Activated T-cell treated with anti-CD3 and anti-CD28 coated beads for 48 hours (primary cell): ENCODE results near the gene YJU2.
A peak's percentile ranks its signal among the peaks of the same experiment; 100 is the strongest.
"Not testable (repeated sequence)": the region's sequence is repeated elsewhere in the genome, so short reads cannot be mapped to it uniquely, and the experiment has no call there.

Experiments used
- DNase-seq: peaks from one replicate; pipeline ENCODE4 v3.0.0-alpha.2; 2020; ENCODE audit warnings: low read depth

YJU2 gene

DNA sequence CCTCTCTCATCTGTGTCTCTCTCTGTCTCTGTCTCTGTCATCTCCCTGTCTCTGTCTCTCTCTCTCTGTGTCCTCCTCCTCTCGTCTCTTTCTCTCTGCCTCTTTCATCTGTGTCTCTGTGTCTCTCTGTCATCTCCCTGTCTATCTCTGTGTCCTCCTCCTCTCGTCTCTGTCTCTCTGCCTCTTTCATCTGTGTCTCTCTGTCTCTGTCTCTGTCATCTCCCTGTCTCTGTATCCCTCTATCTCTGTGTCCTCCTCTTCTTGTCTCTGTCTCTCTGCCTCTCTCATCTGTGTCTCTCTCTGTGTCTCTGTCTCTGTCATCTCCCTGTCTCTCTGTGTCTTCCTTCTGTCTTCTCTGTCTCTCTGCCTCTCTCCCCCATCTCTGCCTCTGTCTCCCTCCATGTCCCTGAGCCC lies 18.1 kb upstream of the YJU2 start:
- no peak for DNase-seq

GRCh38 chr19:4229179-4229931 lies 17.5 kb upstream of the YJU2 start, which contains the start of gene EBI3:
Gene EBI3 (plus strand): TSS chr19:4229523. CDS start chr19:4229551, 28 bp downstream.
- DNase-seq = peak; percentile 54

DNA sequence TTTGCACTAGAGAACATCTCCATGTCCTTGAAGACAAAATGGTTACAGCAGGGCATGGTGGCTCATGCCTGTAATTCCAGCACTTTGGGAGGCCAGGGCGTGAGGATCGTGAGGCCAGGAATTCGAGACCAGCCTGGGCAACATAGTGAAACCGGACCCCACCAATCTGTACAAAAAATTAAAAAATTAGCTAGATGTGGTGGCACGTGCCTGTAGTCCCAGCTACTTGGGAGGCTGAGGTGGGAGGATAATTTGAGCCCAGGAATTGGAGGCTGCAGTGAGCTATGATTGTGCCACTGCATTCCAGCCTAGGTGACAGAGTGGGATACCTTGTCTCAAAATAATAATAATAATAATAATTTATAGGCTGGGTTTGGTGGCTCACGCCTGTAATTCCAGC lies 16.6 kb upstream of the YJU2 start:
- not testable (repeated sequence) for DNase-seq

GRCh38 chr19:4231521-4231920 lies 15.4 kb upstream of the YJU2 start:
- not testable (repeated sequence) for DNase-seq

GRCh38 chr19:4232139-4232538 lies 14.7 kb upstream of the YJU2 start:
- DNase-seq = not testable (repeated sequence)

DNA sequence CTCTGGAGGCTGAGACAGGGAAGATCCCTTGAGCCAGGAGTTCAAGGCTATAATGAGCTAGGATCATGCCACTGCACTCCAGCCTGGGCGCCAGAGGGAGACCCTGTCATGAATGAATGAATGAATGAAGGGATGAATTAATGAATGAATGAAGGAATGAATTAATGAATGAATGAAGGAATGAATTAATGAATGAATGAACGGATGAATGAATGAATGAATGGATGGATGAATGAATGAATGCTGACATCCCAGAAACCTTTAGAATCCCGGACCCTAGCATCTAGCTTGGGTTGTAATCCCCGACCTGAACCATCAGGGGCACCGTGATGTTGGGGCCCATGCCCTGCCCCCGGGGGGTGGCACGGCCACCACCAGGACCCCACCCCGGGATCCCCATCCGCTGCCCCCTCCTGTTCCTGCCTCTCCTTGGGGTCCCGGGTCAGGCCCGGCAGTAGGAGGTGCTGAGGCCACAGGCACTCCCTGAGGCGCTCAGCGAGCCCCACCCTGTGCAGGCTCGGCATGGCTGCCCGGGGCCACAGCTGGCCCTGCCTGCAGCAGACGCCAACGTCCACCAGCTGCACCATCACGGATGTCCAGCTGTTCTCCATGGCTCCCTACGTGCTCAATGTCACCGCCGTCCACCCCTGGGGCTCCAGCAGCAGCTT lies 14.1 kb upstream of the YJU2 start:
- DNase-seq = no peak

DNA sequence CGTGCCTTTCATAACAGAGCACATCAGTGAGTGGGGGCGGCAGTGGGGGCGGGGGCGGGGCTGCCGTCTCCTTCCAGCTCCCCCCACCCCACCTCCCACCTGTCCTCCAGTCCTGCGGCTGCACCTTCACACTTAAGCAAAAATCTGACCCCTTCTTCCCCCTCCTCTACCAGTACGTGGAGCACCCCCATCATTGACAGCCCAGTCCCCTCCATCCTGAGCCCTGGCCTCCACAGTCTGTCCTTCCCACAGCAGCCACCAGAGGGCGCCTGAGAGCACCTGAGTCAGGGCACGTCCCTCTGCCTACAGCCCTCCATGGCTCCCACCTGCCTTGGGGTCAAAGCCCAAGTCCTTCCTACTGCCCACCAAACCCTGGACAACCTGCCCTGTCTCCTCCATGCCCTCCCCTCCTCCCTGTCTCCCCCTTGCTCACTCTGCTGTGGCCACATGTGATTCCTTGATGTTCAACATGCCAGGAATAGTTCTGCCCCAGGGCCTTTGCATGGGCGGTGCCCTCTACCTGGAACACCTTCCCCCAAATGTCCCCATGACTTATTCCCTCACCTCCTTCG lies 13.5 kb upstream of the YJU2 start:
- peak; percentile 74 for DNase-seq

GRCh38 chr19:4234142-4234861 lies 12.6 kb upstream of the YJU2 start:
- DNase-seq = no peak

DNA sequence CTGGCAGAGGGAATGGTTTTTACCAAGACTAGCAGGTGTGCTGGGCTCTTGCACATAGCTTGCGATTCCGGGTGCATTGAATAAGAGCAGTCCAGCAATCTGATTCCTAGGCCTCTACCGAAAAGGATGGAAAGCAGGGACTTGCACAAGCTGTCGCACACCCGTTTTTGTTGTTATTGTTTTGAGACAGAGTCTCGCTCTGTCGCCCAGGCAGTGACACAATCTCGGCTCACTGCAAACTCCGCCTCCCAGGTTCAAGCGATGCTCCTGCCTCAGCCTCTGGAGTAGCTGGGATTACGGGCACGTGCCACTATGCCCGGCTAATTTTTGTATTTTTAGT lies 12.0 kb upstream of the YJU2 start:
- no peak for DNase-seq

DNA sequence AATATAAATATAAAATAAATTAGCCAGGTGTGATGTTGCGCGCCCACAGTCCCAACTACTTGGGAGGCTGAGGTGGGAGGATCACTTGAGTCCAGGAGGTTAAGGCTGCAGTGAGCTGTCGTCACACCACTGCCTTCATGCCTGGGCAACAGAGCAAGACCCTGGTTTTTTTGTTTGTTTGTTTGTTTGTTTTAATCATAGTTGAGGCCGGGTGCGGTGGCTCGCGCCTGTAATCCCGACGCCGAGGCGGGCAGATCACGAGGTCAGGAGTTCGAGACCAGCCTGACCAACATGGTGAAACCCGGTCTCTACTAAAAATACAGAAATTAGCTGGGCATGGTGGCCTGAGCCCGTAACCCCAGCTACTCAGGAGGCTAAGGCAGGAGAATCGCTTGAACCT lies 9.4 kb upstream of the YJU2 start:
- DNase-seq = not testable (repeated sequence)

GRCh38 chr19:4238831-4239230 lies 8.0 kb upstream of the YJU2 start:
- DNase-seq = no peak

GRCh38 chr19:4241824-4242430 lies 5.0 kb upstream of the YJU2 start:
- no peak for DNase-seq

DNA sequence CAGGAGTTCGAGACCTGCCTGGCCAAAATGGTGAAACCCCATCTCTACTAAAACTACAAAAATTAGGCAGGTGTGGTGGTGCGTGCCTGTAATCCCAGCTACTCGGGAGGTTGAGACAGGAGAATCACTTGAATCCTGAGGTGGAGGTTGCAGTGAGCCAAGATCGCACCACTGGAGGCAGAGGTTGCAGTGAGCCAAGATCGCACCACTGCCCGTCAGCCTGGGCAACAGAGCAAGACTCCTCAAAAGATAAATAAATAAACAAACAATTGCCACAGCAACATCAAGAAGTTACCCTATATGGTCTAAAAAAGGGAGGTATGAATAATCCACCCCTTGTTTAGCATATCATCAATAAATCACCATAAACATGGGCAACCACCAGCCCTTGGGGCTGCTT lies 942 bp upstream of the YJU2 start:
- not testable (repeated sequence) for DNase-seq

- no peak for DNase-seq
These were observed 9.7 kb downstream of the YJU2 start for GRCh38 chr19:4256563-4256962.

- no peak for DNase-seq
These were observed 10.1 kb downstream of the YJU2 start for GRCh38 chr19:4257025-4257424.

GRCh38 chr19:4258181-4258580 lies 11.3 kb downstream of the YJU2 start:
- no peak for DNase-seq

DNA sequence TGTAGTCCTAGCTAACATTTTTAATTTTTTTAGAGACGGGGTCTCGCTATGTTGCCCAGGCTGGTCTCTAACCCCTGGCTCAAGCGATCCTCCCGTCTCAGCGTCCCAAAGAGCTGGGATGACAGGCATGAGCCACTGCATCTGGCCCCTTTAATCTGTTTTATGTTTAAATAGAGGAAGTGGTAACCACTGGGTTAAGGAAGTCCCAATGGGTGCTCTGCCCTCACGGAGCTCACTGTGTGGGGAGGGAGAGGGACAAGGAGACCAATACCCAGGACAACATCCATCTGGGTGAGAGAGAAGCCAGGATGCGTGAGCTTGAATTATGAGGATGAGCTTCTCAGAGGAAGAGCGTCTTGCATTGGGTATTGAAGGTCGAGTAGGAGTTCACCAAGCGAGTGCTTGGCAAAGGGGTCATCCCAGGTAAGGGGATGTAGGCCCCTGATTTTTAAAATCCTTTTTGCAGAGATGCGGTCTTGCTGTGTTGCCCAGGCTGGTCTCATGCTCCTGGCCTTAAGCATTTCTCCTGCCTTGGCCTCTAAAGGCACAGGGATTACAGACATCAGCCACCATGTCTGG lies 13.8 kb downstream of the YJU2 start:
- DNase-seq = no peak

DNA sequence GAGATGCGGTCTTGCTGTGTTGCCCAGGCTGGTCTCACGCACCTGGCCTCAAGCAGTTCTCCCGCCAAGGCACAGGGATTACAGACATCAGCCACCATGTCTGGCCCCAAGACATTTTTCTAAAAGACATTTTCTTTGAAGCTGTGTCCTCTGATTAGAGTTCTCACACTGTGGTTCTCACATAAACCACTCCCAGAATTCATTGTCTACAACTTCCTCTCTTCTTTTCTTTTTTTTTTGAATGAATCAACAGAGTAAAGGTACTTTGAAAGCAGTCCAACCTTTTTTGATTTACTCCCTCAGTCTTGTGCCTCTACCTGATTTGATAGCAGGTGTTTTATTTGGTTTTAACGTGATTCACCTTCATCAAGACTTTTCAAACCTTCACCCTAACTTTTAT lies 17.9 kb downstream of the YJU2 start:
- no peak for DNase-seq

DNA sequence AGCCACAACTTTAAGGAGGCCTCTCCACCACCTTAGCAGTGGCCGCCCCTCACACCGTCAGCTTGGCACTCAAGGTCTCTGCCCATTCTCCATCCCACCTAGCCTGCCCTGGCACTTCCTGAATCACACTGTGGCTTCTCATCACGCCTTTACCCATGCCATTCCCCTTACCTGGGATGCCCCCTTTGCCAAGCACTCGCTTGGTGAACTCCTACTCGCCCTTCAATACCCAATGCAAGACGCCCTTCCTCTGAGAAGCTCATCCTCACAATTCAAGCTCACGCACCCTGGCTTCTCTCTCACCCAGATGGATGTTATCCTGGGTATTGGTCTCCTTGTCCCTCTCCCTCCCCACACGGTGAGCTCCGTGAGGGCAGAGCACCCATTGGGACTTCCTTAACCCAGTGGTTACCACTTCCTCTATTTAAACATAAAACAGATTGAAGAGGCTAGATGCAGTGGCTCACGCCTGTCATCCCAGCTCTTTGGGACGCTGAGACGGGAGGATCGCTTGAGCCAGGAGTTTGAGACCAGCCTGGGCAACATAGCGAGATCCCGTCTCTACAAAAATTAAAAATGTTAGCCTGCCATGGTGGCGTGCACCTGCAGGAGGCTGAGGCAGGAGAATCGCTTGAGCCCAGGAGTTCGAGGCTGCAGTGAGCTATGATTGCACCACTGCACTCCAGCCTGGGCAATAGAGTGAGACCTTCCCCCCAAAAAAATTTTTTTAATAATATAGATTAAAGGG lies 19.5 kb downstream of the YJU2 start:
- no peak for DNase-seq

DNA sequence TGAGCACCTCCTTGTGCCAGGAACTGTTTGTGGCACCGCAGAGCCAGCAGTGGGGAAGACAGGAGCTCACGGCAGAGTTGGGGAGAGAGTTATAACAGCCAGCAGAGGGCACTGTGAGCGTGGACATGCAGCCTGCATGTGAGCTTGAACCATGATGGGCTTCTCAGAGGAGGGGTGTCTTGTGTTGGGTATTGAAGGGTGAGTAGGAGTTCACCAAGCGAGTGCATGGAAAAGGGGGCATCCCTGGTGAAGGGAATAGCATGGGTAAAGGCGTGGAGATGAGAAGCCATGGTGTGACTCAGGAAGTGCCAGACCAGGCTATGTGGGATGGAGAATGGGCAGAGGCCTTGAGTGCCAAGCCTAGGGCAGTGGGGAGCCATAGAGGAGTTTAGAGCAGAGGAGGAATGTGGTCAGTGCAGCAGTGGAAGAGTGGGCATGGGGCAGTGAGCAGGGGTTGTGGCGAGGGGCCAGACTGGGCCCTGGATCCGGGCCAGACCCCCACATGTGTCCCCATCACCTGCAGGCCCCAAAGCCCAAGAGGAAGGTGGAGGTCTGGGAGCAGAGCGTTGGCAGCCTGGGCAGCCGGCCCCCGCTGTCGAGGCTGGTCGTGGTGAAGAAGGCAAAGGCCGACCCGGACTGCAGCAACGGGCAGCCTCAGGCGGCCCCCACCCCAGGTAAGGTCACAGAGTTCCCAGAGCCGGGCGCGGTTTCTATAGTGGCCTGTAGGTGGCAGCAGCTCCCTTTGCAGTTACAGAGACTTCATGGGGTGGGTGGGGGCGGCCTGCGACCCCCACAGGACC lies 20.4 kb downstream of the YJU2 start:
- DNase-seq = peak; percentile 50
